Stimulated activated CD4-positive, alpha-beta T cell treated with anti-CD3 and anti-CD28 coated beads, TNF-alpha, amount 100 ng/mL, for 4 hours (primary cell): ENCODE results near the gene MAP1B.

Experiments
- DNase-seq, 3 experiments: peaks; one replicate each; pipeline ENCODE4 v3.0.0-alpha.2; 2020; ENCODE audit warnings: low read depth in 3 of 3

Gene MAP1B

DNA sequence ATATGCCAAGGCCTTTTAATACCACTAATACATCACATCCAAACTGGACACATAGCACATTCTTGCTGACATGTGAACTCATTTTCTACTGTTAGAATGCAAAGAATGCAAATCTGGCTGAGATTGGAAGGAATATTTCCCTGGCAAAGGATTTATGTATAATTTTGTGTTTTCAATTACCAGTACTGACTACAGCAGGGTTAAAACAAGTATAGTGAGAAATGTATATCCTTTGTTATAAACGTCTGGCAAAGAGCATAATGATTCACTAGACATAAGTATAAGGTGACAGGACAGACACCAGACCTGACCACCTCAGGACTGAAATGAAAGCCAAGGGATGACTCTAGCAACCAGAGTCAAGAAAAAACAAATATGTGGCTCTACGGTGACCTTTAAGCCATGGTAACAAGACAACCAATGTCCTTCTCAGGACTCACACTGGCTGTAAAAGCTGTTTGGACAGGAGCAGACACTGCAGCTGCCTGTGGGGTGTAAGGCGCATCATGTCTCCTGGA, 117.7 kb downstream of the MAP1B start:
- no peak for DNase-seq

DNA sequence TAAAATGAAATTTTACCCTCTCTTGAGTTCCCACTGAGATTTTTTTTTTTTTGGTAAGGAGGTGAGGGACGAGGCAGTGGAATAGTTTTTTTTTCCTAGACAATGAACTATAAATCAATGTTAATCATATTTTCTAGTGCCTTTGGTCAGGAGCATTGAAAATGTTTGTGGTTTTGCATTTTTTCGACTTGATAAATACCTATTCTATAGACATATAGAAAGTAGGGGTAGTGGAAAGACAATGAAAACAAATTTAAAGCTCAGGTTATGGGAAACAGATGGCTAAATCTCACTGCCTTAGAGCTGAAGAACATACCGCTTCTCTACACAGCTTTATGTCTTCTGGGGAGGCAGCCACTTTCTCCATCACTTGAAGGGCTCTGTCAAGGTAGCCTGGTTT, 118.5 kb downstream of the MAP1B start:
- no peak for DNase-seq

DNA sequence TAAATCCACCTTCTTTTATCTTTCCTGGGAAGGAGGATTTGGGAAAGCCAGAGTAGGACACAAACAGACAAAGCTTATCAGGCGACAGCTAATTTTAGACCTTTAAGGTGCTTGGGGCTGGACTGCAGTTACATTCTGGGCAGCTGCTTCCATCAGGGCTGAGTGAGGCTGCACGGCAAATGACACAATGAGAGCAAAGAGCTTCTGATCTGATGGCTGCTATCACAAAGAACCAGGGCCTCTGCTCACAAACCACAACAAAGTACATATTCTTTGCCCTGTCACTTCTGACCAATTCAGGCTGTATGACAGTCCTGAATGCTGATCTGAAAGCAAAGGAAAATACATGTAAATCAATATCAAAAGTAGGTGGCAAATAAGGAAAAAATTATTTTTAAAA, 119.7 kb downstream of the MAP1B start:
- no peak for DNase-seq

DNA sequence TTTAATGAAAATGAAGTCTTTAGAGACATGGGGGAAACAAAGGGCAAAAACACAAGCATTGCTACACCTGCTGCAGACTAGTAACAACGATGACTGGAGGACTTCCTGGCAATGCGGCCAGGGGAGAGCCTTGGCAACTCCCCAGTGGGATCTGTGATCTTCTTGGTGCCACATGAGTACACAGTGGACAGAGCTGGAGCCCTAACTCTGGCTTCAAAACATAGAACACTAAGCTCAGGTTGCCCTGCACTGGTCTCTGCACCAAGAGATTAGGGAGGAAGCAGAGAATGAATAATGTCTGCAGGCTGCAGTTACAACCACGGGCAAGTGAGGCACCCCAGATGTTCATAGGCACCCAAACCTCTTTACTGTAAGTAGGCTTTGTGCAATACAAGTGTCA, 121.7 kb downstream of the MAP1B start:
- no peak for DNase-seq

DNA sequence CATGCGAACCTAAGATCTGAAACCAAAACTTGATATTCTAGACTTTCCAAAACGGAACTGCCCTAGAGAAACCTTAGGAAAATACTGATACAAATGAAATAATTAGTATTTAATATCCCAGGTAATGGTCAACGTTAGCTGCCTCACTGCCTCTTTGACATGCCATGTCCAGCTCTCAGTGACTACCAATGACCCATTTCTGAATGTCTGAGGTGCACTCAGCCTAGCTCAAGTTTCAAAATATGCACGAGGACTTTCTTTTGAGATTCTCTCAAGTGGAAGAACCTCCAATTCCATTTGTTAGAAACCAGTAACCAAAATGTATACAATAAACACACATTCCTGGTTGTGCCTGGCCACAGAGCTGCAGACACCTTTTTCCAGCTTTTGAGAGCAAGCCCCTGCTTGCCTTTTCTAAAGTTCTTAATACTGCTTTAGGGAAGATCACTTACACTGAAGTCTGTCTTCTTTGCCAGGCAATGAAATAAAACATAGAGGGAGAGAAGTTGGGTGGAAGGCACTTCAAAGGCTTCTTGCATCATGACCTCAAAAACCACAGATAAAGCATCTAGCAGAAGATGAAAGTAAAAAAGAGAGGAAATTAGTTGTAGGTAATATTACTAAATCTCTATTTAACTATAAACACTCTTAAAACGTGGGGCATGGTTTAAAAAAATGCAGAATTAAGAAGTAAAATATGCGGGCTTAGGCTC, 124.9 kb downstream of the MAP1B start:
- no peak for DNase-seq

DNA sequence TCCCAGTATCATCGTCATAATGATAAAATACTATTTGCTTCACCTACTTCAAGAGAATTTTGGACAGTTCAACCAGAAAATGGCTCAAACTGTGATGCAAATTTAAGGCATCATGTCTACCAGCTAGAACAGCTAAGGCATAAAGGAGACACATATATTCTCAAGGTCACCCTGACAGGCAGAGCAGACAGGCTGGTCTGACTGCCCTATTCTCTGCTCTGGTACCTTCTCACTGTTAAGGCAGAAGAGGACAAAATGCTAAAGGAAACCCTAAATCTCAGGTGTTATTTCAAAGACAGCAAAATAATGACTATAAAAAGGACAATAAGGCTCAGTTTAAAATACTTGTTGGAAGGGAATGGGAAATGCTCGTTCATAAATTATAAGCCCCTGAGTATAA, 125.6 kb downstream of the MAP1B start:
- no peak for DNase-seq

DNA sequence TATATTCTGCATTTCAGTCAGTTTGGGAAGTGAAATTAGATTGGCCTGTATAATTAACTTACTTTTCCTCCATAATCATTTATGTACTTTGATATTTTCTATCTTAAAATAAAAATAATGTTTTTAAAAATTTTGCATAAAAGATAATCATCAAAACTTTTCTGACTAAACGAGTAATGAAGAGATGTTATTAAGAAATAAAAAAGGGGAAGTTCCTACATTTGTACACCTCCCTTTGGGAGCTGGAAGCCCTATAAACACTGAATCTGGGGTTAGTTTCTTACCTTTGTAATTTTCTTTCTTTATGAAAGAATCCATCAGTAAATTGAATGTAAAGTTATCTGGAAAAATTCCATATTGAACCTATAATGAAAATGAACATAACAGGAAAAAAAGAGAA, 126.6 kb downstream of the MAP1B start:
- DNase-seq: no peak

DNA sequence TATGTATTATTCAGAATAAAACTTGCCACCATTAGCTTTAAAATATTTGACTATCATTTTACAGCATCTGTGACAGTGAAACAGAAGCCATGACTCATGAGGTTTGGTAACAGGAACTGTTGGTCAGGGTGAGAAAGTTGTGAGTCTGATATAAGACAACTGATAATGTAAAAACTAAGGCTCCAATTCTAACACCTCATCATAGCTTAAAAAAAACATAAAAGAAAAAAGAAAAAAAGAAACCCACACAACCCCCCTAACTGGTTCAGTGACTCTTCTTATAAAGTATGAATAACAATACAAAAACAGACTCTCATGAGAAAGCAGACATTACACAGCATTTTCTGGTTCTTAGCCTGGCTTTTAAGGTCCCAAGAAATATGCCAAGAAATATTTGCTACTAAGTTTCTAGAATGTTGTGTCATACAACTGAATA, 127.0 kb downstream of the MAP1B start:
- DNase-seq: no peak

DNA sequence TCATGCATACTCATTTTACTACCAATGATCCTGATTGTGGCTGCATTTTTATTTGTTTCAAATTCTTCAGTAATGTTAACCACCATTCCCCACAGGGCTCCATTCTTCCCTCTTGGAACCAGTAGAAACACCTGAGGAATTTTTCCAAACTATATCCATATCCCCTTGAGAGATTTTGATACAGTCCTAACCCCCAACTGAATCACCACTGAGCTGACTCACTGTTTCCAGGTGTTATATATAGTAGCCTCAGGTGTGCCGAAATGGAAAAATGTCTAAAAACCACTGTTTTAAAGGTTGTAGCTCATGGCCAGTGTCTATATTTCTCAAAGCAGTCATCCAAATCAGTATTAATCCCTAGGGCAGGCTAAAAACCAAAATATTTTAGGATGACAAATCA, 127.6 kb downstream of the MAP1B start:
- DNase-seq: no peak

DNA sequence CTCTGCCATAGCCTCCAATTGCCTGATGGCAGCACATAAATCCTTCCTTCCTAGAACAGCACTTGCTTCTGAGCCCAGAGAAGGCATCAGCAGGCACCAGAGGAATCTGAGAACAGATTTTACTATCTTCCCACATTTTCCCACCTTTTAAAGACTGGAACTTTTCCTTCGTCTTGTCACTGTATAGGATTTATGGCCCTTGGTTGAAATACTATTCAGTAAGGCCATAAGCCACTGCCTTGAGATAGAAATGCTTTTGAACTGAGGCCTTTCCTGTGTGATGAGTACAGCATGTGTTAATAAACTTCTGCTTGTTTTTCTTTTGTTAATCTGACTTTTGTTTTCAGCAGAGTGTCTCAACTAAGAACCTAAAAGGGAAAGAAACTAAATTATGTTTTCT, 128.4 kb downstream of the MAP1B start:
- no peak for DNase-seq

DNA sequence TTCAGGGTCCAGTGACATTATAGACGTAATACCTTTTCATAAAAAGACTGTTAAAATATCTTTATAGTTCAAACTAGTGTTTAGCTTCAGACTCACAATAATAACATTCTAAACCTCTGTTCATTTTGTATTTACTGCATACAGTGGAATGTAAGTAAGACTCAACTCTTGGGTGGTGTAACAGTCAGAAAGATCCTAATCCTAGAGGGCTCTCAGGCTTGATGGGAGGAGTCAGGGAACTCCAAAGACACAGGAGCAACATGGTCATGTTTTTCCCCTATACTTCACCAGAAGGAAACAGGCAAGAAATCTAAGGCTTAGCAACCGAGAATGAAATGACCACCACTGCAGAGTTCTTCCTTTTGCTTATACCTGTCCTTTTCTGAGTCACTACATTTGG, 130.1 kb downstream of the MAP1B start:
- no peak for DNase-seq

DNA sequence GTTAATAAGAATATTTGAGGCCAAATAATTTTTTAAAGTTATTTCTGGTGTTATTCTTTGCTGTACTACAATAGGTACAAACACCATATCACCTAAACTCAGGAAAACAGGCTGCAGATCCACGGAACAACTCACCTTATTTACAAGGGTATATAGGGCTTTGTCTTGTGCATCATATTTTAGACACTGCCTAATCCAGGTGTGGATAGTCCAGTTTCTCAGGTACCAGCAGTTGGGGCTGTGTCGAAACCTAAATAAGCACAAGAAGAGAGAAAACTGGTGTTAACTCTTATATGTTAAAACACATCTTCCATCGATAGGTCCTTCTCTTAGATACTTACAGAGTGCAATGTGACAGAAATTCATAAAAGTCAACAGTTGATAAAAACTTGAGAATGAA, 130.6 kb downstream of the MAP1B start:
- DNase-seq: no peak

DNA sequence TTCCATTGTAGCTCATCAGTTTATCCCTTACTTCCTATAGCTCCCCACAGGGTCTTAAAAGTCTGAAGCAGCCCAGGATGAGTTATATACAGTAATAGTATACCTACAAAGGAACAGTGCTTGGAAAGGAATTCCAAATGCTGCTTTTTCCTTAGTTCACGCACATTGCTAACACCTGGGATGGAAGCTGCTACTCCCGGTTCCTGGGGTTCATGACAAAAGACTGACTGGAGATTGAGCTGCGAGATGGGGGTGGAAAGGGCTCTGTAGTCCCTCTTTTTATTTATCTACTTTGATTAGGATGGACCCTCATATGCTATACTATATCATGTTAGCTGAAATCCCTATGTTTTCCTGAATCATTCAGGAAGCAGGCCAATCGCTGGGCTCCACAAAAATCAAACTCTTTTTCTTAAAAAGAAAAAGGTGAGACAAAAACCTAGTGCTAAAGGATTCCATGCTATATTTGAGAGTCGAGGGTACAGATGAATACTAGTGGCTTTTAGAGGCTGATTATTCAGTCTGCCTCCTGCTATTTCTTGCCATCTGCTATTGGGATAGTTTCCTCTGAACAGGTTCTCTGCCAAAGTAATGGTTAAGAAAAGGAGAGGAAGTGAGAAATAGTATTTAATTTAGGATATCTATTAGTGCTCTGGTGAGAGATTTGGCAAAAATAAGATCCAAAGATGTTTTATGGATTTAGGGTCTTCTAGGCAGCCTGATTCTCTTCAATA, 131.6 kb downstream of the MAP1B start:
- no peak for DNase-seq

DNA sequence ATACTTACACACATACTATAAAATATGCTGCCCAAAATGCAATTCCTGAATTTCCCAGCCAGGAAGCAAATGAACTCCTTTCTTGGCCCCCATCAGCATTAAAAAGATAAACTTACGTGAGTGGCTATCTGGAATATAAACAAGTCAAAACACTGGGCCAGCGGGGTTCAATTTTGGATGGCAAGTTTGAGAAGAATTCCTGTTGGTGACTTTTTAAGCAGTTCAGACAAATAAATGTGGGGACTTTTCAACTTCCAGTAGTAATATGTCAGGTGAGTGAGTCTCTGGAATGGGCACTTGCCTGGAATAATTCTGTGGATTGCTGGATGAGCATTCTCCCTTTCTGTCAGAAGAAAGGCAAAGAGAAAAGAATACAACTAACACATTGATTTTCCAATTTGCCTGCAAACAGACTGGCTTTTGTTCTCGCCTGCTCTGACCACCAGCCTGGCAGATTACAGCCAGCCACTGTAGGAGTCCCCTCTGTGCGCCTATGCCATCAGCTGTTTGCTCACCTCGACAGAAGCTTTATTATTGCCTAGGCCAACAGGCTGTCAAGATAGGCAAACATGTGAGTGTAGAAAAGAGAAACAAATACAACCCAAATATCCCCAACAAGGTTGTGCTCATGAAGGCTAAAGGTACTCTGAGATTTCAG, 134.2 kb downstream of the MAP1B start:
- no peak for DNase-seq

DNA sequence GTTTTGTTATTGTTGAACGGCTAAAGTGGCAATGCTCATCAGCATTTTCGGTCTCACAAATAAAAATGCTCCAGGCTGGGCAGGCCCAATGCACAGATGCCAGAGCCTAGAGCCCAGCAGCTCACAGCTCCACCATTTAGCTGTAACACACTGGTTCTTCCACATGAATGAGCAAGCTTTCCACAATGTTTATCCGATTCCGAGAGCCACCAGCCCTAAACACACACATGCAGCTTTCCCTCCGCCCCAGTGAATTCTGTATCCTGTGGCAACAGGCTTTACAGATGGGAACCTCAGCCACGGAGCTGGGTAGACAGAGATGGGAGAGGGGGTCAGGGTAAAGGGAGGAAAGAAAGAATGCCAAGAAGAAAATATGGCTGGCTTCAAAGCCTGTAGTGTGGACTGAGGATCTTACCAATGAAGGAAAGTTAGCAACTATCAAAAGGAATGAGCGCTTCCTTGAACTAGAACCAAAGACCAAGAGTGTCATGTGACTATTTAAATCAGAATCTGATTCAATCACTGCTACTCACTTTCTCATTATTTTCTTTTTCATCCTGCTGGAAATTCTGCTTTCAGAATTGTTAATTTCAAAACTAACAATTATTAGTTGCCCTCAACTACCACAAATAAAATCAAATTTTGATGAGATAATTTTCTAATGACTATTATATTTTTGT, 135.7 kb downstream of the MAP1B start:
- no peak for DNase-seq

DNA sequence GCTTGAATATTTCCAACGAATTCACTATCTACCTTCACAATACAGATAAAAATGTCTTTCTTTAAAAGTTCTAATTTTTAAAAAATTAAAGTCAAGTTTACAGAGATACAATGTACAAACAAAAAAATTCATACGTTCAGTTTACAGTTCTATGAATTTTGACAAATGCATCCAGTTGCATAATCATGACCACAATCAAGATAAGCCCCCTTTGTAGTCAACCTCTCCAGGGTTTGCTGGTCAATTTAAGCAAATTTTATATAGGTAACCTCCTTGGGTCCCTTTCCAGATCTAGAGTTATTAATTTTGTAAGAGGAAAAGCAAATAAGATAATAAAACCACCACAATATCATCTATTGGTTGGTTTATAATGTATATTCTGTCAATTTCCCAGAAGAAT, 136.4 kb downstream of the MAP1B start:
- no peak for DNase-seq

DNA sequence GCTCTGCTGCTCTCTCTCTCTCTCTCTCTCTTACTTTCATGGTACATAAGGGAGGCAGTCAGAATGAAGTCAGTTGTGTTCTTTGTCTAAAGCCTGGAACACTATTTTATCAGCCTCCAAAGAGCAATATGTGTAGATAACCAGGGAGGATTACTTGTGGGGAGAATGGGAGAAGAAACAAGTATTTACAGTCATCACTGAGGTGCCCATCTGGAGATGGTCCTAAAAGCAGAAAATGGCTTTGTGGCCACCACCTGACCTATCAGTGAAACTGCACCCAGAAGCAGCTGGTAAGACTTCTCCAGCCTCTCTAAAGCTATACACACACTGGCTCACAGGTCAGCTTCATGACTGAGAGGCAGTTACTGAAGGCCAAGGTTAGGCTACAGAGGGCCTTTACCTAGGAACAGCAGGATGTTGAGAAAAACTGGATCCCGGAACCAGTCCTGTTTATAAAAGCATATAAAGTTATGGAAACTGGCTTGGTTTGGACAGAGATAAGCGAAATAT, 137.6 kb downstream of the MAP1B start:
- no peak for DNase-seq

DNA sequence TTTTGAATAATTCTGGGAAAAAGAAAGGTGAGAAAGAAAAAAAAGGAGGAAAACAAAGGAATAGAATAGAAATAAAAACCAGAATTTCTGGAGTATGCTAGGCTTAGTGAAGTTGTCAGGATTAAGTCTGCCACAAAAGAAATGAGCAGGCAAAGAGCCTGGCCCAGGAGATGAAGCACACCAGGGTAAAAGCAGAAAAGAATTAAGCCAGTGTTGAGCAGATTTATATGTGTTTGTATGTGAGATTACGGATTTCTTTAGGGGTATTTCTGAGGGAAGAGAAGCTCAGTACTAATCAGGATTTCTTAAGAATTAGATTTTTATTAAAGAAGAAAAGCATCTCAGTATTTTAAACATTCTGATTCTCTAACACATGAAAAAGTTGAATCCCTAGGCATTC, 138.3 kb downstream of the MAP1B start:
- DNase-seq: no peak

DNA sequence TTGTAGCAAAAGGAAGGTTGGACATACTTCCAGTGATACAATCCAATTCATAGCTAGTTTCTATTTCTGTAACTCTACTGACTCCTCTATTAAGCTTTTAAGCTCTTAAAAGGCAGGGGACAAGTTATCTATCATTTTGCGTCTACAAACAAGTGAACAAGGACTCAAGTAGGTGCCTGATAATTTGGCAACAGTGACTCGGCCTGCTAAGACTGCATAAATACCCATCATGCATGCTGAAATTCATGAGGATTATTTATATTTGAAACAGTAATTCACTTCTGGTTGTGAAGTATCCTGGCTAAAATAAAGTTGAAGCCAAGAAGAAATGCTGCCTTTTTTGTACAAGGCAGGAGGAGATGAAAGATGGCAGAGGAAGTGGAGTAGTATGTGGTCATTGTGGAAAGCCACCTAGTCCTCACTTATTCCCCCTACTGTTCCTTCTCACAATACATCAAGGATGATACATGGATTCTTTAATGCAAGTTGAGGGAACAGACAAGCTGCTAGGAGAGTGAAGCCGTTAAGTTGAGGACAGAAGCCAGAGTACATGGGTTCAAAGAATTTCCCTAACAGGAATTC, 138.8 kb downstream of the MAP1B start:
- no peak for DNase-seq

DNA sequence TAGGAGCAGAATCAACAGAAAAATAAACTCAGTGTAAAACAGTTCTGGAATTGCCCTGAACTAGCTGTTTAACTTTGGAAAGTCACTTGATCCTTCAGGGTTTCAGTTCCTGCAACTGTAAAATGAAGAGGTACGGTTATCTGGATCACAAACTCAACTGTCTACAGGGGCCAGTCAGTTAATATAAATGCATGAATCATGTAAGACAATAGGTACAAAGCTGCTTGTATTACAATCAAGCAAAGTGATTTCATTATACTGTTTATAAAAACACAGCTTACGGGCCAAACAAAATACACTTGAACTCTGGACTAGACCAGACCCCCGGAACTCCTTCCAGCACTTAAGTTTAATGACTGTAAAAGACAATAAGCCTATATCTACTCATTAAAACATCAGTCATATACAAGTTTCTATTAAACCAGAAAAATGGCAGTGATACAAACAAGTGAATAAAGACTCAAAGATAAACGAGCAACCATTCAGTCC, 139.7 kb downstream of the MAP1B start:
- DNase-seq: no peak

DNA sequence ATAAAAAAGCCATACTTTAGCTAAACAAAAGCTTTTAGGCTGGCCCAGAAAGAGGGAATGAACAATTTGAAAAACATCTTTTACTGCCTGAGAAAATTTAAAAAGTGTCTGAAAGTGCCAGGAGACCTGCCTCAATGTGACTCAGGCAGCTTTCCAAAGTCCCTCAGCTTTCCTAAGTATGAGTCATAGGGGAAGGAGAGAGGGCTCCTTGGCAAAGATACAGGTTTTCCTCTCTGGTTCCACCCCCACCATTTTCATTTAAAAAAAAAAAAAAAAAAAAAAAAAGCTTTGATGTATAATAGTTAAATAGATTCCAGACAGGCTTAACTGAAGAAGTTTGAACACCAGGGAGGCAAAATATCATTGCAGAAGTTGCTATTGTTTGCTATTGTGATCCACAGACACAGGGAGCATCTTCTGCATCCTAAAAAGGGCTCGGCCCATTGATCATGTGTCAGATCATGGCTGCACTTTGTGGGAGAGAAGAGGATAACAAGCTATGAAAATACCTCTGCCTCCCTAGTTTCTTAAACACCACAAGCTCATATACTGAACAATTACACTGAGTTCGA, 141.2 kb downstream of the MAP1B start:
- DNase-seq: no peak
